H9 (cell line): ENCODE measurements around the gene MRPS14. TPM values are rescaled to one million over a fixed set of nuclear protein-coding genes. Genes with fewer than 3 reads are reported as not detected.

ENCODE experiments used
- DNase-seq: peaks from one replicate; pipeline ENCODE4 v3.0.0-alpha.2; 2017
- H2AFZ ChIP-seq: one replicate; pipeline ENCODE4 v1.6.1; 2013; ENCODE audit warnings: mild to moderate bottlenecking, low read length, control low read depth, moderate library complexity
- H2AK5ac ChIP-seq: 2 replicates; pipeline ENCODE4 v1.6.1; 2013; ENCODE audit warnings: low read length, control low read depth, mixed read lengths; ENCODE audit not compliant: insufficient read length
- H2BK120ac ChIP-seq: one replicate; pipeline ENCODE4 v1.6.1; 2013; ENCODE audit warnings: low read depth, mild to moderate bottlenecking, low read length, control low read depth, inconsistent platforms; ENCODE audit not compliant: poor library complexity, severe bottlenecking
- H2BK12ac ChIP-seq: 2 replicates; pipeline ENCODE4 v1.6.1; 2013; ENCODE audit warnings: low read length, control low read depth, mixed read lengths, low read depth; ENCODE audit not compliant: insufficient read length
- H2BK15ac ChIP-seq: 2 replicates; pipeline ENCODE4 v1.6.1; 2013; ENCODE audit warnings: low read depth, low read length, control low read depth
- H2BK20ac ChIP-seq: one replicate; pipeline ENCODE4 v1.6.1; 2013; ENCODE audit warnings: low read depth, mild to moderate bottlenecking, low read length, control low read depth, inconsistent platforms; ENCODE audit not compliant: poor library complexity, severe bottlenecking
- H2BK5ac ChIP-seq: 2 replicates; pipeline ENCODE4 v1.6.1; 2013; ENCODE audit warnings: low read length, control low read depth, mixed read lengths; ENCODE audit not compliant: insufficient read length
- H3K14ac ChIP-seq: 2 replicates; pipeline ENCODE4 v1.6.1; 2013; ENCODE audit warnings: low read length, control low read depth; ENCODE audit not compliant: insufficient read depth
- H3K18ac ChIP-seq: 2 replicates; pipeline ENCODE4 v1.6.1; 2013; ENCODE audit warnings: low read depth, mild to moderate bottlenecking, mixed read lengths, low read length, control low read depth; ENCODE audit not compliant: insufficient read length
- H3K23ac ChIP-seq: 2 replicates; pipeline ENCODE4 v1.6.1; 2013; ENCODE audit warnings: low read length, control low read depth, mixed read lengths, low read depth; ENCODE audit not compliant: insufficient read length
- H3K23me2 ChIP-seq: 2 replicates; pipeline ENCODE4 v1.6.1; 2013; ENCODE audit warnings: low read depth, mild to moderate bottlenecking, mixed read lengths, low read length, control low read depth; ENCODE audit not compliant: insufficient read length, poor library complexity, severe bottlenecking
- H3K27ac ChIP-seq: 2 replicates; pipeline ENCODE4 v1.5.1; 2013; ENCODE audit warnings: low read length, control low read depth, mixed read lengths, low read depth; ENCODE audit not compliant: insufficient read length
- H3K27me3 ChIP-seq: 2 replicates; pipeline ENCODE4 v1.6.1; 2013; ENCODE audit warnings: low read length, control low read depth, inconsistent platforms; ENCODE audit not compliant: insufficient read depth
- H3K4ac ChIP-seq: 2 replicates; pipeline ENCODE4 v1.6.1; 2013; ENCODE audit warnings: low read depth, mild to moderate bottlenecking, control low read depth, inconsistent platforms, low read length, moderate library complexity
- H3K4me1 ChIP-seq: 2 replicates; pipeline ENCODE4 v1.6.1; 2013; ENCODE audit warnings: low read length, control low read depth, inconsistent platforms; ENCODE audit not compliant: insufficient read depth
- H3K4me2 ChIP-seq: 2 replicates; pipeline ENCODE4 v1.6.1; 2013; ENCODE audit warnings: low read length, control low read depth, mixed read lengths; ENCODE audit not compliant: insufficient read length, insufficient read depth
- H3K56ac ChIP-seq: 2 replicates; pipeline ENCODE4 v1.6.1; 2013; ENCODE audit warnings: low read depth, mild to moderate bottlenecking, mixed read lengths, low read length, control low read depth; ENCODE audit not compliant: insufficient read length
- H3K79me1 ChIP-seq: 2 replicates; pipeline ENCODE4 v1.6.1; 2013; ENCODE audit warnings: low read depth, mild to moderate bottlenecking, moderate library complexity, low read length, control low read depth, inconsistent platforms; ENCODE audit not compliant: insufficient read depth, poor library complexity, severe bottlenecking
- H3K79me2 ChIP-seq: 2 replicates; pipeline ENCODE4 v1.6.1; 2013; ENCODE audit warnings: low read length, control low read depth, inconsistent platforms; ENCODE audit not compliant: insufficient read depth
- H3K9ac ChIP-seq: 2 replicates; pipeline ENCODE4 v1.6.1; 2013; ENCODE audit warnings: low read length, control low read depth, mixed read lengths; ENCODE audit not compliant: insufficient read length; ENCODE audit errors: extremely low read depth
- H3K9me3 ChIP-seq: one replicate; pipeline ENCODE4 v1.6.1; 2013; ENCODE audit warnings: low read depth, low read length, inconsistent platforms; ENCODE audit not compliant: control insufficient read depth
- H3T11ph ChIP-seq: one replicate; pipeline ENCODE4 v1.6.1; 2013; ENCODE audit warnings: mild to moderate bottlenecking, low read length, control low read depth, inconsistent platforms
- H4K20me1 ChIP-seq: one replicate; pipeline ENCODE4 v1.6.1; 2013; ENCODE audit not compliant: control insufficient read depth, insufficient read length, insufficient read depth
- H4K5ac ChIP-seq: 2 replicates; pipeline ENCODE4 v1.6.1; 2013; ENCODE audit warnings: low read depth, mild to moderate bottlenecking, mixed read lengths, low read length, control low read depth; ENCODE audit not compliant: insufficient read length
- H4K8ac ChIP-seq: replicated peaks from 2 replicates; pipeline ENCODE4 v1.6.1; 2013; ENCODE audit warnings: low read length, control low read depth, mixed read lengths, low read depth; ENCODE audit not compliant: insufficient read length
- H4K91ac ChIP-seq: 2 replicates; pipeline ENCODE4 v1.6.1; 2013; ENCODE audit warnings: low read depth, mild to moderate bottlenecking, moderate library complexity, mixed read lengths, low read length, control low read depth; ENCODE audit not compliant: insufficient read length
- H3K27ac Mint-ChIP-seq, 3 experiments: 2 replicates in 2 of 3; 3 replicates in 1 of 3; pipeline ENCODE4 v1.8.0; 2020 to 2021; ENCODE audit warnings: mixed read lengths in 3 of 3, mild to moderate bottlenecking in 1 of 3, moderate library complexity in 1 of 3
- H3K27me3 Mint-ChIP-seq: 2 replicates; pipeline ENCODE4 v1.8.0; 2021; ENCODE audit warnings: low read depth, mild to moderate bottlenecking, moderate library complexity, mixed read lengths
- H3K36me3 Mint-ChIP-seq, 3 experiments: 2 replicates in 2 of 3; 3 replicates in 1 of 3; pipeline ENCODE4 v1.8.0; 2020 to 2021; ENCODE audit warnings: low read depth in 3 of 3, mixed read lengths in 3 of 3; ENCODE audit not compliant: insufficient read depth in 1 of 3
- H3K4me1 Mint-ChIP-seq, 2 experiments: 2 replicates each; pipeline ENCODE4 v1.8.0; 2020; ENCODE audit warnings: mixed read lengths in 2 of 2
- H3K4me3 Mint-ChIP-seq, 2 experiments: 2 replicates in 1 of 2; 3 replicates in 1 of 2; pipeline ENCODE4 v1.8.0; 2020 to 2021; ENCODE audit warnings: mild to moderate bottlenecking in 2 of 2, mixed read lengths in 2 of 2, moderate library complexity in 1 of 2
- H3K9me3 Mint-ChIP-seq, 2 experiments: 2 replicates in 1 of 2; 3 replicates in 1 of 2; pipeline ENCODE4 v1.8.0; 2020; ENCODE audit warnings: mild to moderate bottlenecking in 2 of 2, mixed read lengths in 2 of 2, moderate library complexity in 1 of 2
- WGBS: extraction: QIAGEN DNeasy Blood & Tissue Kit; methylation state at CpG from one replicate; pipeline ENCODE4 v1.1.7; 2013; ENCODE audit warnings: missing lambda C conversion rate, low lambda C conversion rate, mixed read lengths; ENCODE audit not compliant: insufficient read length; ENCODE audit errors: extremely low coverage; 5-methylcytosine and 5-hydroxymethylcytosine counted together
- total RNA-seq: library from RNA; stranded (reverse); gene quantifications from 2 replicates; pipeline ENCODE4 v1.2.1, GENCODE V29; 2021
- TF ChIP-seq, protein P1 (sequence below): fragments of 200-600 bp; sonication (generic); conservative IDR thresholded peaks from 3 replicates; pipeline ENCODE4 v1.8.0; 2021; ENCODE audit warnings: antibody characterized with exemption, mild to moderate bottlenecking

MRPS14 gene
- total RNA-seq, 1 experiment from 2014 or later, result 30.6 TPM

DNA sequence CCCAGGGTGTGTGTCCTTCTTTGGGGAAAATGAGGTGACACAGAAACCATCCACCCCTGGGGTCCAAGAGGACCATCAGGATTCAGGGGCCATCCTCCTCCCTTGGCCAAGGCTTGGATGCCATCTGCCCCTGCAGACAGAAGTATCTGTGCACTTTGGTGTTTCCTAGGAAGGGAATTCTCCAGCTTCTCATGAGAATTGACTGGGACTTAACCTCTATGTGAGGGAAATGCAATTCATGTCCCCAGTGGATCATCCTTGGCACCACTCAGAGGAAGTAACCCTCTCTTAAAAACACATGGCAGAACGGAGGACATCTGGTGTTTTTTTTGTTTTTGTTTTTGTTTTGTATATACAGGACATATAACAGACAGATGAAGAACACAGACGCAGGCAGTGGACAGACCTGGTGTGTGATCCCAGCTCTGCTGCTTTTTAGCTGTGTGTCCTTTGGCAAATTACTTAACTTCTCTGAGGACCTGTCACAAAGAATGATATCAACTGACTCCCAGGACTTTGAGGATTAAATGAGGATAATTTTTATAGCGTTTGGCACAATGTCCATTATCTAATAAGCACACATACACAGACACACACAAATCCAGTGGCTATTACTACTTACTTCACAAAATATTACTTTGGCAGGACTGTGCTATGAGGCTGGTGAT lies 48.2 kb upstream of the MRPS14 start:
- H2AFZ ChIP-seq, result no peak overlapping the region

More for the DNA sequence above, 48.2 kb upstream of the MRPS14 start:
- Histone ChIP-seq H3K4me2 (no peak overlapping the region), H3K27ac (no peak overlapping the region), H3K79me1 (no peaks in the 10 kb centered on the region), H3K14ac (no peak overlapping the region), H3K9me3 (no peaks in the 10 kb centered on the region), H4K8ac (no peak overlapping the region), H2BK5ac (no peak overlapping the region), H4K91ac (no peak overlapping the region), H3K23me2 (no peaks in the 10 kb centered on the region), H2BK12ac (no peak overlapping the region), H3K56ac (no peak overlapping the region), H4K20me1 (no peaks in the 10 kb centered on the region), H3K4me1 (peaks cover 14% of the 10 kb centered on the region; the same call in 1 of the 2 replicates), H3K23ac (no peak overlapping the region), H4K5ac (no peak overlapping the region), H2AK5ac (no peak overlapping the region), H3K9ac (no peak overlapping the region), H2BK120ac (no peak overlapping the region), H3K79me2 (no peaks in the 10 kb centered on the region), H3K27me3 (no peaks in the 10 kb centered on the region; the same call in 1 of the 2 replicates), H2BK20ac (no peak overlapping the region), H3K4ac (no peak overlapping the region), H3K18ac (no peak overlapping the region), H2BK15ac (no peak overlapping the region), H3T11ph (no peak overlapping the region)
- no peak overlapping the region for H3K4me3 Mint-ChIP-seq
- peaks cover 3% of the 10 kb centered on the region for H3K27me3 Mint-ChIP-seq
- no peaks in the 10 kb centered on the region for H3K9me3 Mint-ChIP-seq
- no peak for DNase-seq
- peaks cover 43 to 44% of the 10 kb centered on the region in 2 experiments for H3K4me1 Mint-ChIP-seq
- WGBS, result no CpG with 5 or more reads among the region's 3 CpGs
- H3K27ac Mint-ChIP-seq, result no peak overlapping the region
- no peaks in the 10 kb centered on the region for H3K36me3 Mint-ChIP-seq
- TF ChIP-seq, protein P1, sequence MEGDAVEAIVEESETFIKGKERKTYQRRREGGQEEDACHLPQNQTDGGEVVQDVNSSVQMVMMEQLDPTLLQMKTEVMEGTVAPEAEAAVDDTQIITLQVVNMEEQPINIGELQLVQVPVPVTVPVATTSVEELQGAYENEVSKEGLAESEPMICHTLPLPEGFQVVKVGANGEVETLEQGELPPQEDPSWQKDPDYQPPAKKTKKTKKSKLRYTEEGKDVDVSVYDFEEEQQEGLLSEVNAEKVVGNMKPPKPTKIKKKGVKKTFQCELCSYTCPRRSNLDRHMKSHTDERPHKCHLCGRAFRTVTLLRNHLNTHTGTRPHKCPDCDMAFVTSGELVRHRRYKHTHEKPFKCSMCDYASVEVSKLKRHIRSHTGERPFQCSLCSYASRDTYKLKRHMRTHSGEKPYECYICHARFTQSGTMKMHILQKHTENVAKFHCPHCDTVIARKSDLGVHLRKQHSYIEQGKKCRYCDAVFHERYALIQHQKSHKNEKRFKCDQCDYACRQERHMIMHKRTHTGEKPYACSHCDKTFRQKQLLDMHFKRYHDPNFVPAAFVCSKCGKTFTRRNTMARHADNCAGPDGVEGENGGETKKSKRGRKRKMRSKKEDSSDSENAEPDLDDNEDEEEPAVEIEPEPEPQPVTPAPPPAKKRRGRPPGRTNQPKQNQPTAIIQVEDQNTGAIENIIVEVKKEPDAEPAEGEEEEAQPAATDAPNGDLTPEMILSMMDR, result no peak
